GM12873 (cell line): ENCODE data around the gene POU2F1.

Experiments used
- TF ChIP-seq, protein P1 (sequence below): IDR thresholded peaks from 2 replicates; pipeline ENCODE4 v1.5.1; 2012; ENCODE audit warnings: low read depth, mild to moderate bottlenecking, moderate library complexity, low read length, control low read depth; ENCODE audit not compliant: insufficient read depth; ENCODE audit errors: missing control alignments

The POU2F1 gene

DNA sequence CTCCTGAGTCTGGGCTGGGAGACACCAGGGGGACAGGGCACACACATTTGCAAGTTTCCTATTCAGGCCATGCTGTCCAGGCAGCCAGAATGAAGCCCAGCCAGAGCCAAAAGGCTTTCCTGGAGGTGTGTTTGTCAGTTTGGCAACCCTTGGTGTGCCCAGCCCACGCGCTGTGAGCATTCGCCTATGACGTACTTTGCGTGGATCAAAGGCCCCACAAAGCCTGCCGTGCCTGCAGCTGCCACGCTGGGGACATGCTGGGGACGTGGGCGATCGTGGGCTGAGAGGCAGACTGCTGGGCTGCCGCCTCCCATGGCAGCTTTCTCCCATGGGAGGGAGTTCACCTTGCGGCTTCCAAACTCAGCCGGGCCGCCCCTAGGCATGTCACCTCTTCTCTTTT lies 240.2 kb downstream of the POU2F1 start:
- TF ChIP-seq, protein P1, sequence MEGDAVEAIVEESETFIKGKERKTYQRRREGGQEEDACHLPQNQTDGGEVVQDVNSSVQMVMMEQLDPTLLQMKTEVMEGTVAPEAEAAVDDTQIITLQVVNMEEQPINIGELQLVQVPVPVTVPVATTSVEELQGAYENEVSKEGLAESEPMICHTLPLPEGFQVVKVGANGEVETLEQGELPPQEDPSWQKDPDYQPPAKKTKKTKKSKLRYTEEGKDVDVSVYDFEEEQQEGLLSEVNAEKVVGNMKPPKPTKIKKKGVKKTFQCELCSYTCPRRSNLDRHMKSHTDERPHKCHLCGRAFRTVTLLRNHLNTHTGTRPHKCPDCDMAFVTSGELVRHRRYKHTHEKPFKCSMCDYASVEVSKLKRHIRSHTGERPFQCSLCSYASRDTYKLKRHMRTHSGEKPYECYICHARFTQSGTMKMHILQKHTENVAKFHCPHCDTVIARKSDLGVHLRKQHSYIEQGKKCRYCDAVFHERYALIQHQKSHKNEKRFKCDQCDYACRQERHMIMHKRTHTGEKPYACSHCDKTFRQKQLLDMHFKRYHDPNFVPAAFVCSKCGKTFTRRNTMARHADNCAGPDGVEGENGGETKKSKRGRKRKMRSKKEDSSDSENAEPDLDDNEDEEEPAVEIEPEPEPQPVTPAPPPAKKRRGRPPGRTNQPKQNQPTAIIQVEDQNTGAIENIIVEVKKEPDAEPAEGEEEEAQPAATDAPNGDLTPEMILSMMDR = no peak

- TF ChIP-seq, protein P1 = no peak
Observed at GRCh38 chr1:167462341-167462740, 241.7 kb downstream of the POU2F1 start.

DNA sequence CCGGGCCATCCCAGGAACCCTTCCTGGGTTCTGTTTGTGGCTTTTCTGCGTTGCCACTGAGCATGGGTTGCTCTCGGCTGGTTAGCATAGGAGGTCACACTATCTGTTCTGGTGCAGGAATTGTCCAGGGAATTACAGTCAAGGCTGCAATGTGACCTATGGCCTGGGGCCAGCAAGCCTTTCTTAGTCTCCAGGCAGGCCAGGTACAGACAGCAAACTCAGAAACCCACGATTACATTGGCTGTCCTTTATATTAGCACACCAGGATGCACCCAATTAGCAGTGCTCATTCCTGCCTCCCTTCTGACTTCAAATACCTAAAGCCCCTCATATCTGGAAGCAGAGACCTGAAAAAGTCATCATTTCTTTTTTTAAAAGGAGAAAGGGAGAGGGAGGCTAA lies 242.4 kb downstream of the POU2F1 start:
- TF ChIP-seq, protein P1 = no peak

DNA sequence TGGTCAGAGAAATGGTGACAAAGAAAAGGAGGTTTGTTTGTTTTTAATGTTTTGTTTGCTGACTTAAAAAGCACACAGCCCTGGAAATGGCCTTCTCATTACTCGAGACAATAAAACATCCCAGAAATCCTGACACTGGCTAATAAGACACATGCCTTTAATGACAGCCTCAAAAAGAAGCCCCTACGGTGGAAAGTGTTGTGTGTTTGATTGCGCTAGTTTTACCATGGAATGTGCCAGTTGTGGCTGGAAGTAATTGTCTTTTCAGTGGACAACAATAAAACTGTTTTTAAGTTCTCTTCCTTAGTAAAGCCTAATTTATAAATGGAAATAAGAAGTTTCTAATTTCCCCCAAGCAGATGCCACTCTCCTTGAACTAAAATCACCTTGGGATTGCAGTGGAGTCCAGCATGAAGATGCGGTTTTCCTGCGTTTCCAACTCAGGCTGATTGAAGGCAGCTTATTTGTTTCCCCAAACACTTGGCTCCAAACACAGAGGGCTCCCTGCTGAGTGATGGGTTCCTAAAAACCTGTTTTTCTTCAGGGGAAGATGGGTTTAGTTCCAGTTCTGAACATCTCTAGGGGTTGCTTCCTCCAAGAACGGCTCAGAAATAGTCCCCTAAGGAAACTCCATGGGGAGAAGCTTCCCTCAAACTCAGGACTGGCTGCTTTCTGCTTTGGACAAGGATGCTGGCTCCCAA lies 243.3 kb downstream of the POU2F1 start:
- TF ChIP-seq, protein P1 = no peak

- TF ChIP-seq, protein P1 = no peak
Observed at GRCh38 chr1:167465018-167465417, 244.3 kb downstream of the POU2F1 start.

DNA sequence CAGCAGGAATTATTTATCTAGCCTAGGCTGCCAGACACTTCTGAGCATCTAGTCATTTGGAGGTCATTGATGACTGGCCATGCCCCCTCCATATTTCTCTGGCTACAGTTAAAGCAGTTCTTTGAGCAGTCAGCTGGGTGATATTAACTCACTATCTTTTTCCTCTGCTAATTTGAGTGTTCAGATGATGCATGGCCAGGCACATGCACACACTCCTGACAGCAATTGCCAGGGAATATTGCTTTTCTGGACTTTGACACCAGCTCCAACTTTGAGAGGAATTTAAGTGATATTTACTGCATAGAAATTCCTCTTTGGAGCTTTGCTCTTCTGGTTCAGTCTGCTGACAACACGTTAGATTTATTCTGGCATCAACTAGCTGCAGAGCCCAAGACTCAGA lies 245.1 kb downstream of the POU2F1 start:
- TF ChIP-seq, protein P1 = no peak

- TF ChIP-seq, protein P1 = no peak
Observed at GRCh38 chr1:167467126-167467710, 246.5 kb downstream of the POU2F1 start.
